Measurements from ENCODE around the gene DNAJC13. TPM values are rescaled to one million over a fixed set of nuclear protein-coding genes. Genes with fewer than 3 reads are reported as not detected.

DNAJC13 gene
- total RNA-seq, 1 experiment from 2014 or later: 18.1 TPM

DNA sequence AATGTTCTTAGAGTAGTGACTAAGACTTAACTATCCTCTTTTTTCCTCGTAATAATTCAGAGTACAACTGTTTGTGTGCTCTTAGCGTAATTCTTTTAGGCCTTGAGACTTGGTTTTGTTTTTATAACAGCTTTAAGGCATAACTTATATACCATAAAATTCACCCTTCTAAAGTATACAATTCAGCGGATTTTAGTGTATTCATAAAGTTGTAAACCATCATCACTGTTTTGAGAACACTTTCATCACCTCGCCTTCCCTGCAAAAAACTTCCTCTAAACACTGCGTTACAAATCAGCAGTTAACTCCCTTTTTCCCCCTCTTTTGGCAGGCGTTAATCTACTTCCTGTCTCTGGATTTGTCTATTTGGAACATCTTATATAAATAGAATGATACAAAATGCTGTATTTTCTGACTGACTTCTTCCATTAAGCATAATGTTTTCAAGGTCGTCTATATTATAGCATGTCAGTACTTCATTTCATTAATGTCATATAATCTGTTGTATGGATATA, 18.7 kb downstream of the DNAJC13 start:
- no peak overlapping the region for H3K4ac ChIP-seq (ENCODE audit: low read depth, low read length)
- no peak overlapping the region for H3K23ac ChIP-seq (ENCODE audit: insufficient read length, low read depth, low read length)
- WGBS (ENCODE audit: extremely low coverage, insufficient read length, low lambda C conversion rate): no CpG with 5 or more reads among the region's 7 CpGs
- TF ChIP-seq, protein P1, sequence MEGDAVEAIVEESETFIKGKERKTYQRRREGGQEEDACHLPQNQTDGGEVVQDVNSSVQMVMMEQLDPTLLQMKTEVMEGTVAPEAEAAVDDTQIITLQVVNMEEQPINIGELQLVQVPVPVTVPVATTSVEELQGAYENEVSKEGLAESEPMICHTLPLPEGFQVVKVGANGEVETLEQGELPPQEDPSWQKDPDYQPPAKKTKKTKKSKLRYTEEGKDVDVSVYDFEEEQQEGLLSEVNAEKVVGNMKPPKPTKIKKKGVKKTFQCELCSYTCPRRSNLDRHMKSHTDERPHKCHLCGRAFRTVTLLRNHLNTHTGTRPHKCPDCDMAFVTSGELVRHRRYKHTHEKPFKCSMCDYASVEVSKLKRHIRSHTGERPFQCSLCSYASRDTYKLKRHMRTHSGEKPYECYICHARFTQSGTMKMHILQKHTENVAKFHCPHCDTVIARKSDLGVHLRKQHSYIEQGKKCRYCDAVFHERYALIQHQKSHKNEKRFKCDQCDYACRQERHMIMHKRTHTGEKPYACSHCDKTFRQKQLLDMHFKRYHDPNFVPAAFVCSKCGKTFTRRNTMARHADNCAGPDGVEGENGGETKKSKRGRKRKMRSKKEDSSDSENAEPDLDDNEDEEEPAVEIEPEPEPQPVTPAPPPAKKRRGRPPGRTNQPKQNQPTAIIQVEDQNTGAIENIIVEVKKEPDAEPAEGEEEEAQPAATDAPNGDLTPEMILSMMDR (conservative IDR thresholded peaks at IDR 0.05): no peak
- H3K27me3 ChIP-seq (ENCODE audit: insufficient read depth, low read length): no peaks in the 10 kb centered on the region
- no peak overlapping the region for H4K8ac ChIP-seq (replicated peaks; ENCODE audit: insufficient read length, low read depth, low read length)
- H3K56ac ChIP-seq (ENCODE audit: insufficient read length, low read depth, low read length): no peak overlapping the region
- H3K9me3 ChIP-seq (ENCODE audit: control insufficient read depth, low read depth, low read length): no peaks in the 10 kb centered on the region
- H2BK120ac ChIP-seq (ENCODE audit: low read depth, low read length, poor library complexity, severe bottlenecking): no peak overlapping the region
- no peaks in the 10 kb centered on the region for H3K79me1 ChIP-seq (ENCODE audit: insufficient read depth, low read depth, low read length, poor library complexity, severe bottlenecking)
- no peaks in the 10 kb centered on the region for H3K27me3 Mint-ChIP-seq (ENCODE audit: low read depth)
- no peaks in the 10 kb centered on the region for H3K79me2 ChIP-seq (ENCODE audit: insufficient read depth, low read length)
- H2AK5ac ChIP-seq (ENCODE audit: insufficient read length, low read length): no peak overlapping the region
- peaks cover 0 to 12% (median 0%) of the 10 kb centered on the region in 3 experiments; a peak in 3 of 7 replicates for H3K36me3 Mint-ChIP-seq (ENCODE audit: insufficient read depth in 1 of 3, low read depth in 3 of 3)
- no peak overlapping the region for H2BK15ac ChIP-seq (ENCODE audit: low read depth, low read length)
- H2AFZ ChIP-seq (ENCODE audit: low read length): no peak overlapping the region
- no peaks in the 10 kb centered on the region for H3K23me2 ChIP-seq (ENCODE audit: insufficient read length, low read depth, low read length, poor library complexity, severe bottlenecking)
- no peak overlapping the region for H3K4me3 Mint-ChIP-seq
- H3K18ac ChIP-seq (ENCODE audit: insufficient read length, low read depth, low read length): no peak overlapping the region
- H4K91ac ChIP-seq (ENCODE audit: insufficient read length, low read depth, low read length): no peak overlapping the region
- H3K4me1 Mint-ChIP-seq: no peaks in the 10 kb centered on the region
- no peak overlapping the region for H3K9ac ChIP-seq (ENCODE audit: extremely low read depth, insufficient read length, low read length)
- H4K5ac ChIP-seq (ENCODE audit: insufficient read length, low read depth, low read length): no peak overlapping the region
- no peaks in the 10 kb centered on the region for H4K20me1 ChIP-seq (ENCODE audit: control insufficient read depth, insufficient read depth, insufficient read length)
- no peak overlapping the region for H3T11ph ChIP-seq (ENCODE audit: low read length)
- H3K14ac ChIP-seq (ENCODE audit: insufficient read depth, low read length): no peak overlapping the region
- no peaks in the 10 kb centered on the region for H3K4me1 ChIP-seq (ENCODE audit: insufficient read depth, low read length)
- DNase-seq: no peak
- no peaks in the 10 kb centered on the region for H3K9me3 Mint-ChIP-seq
- no peak overlapping the region for H2BK5ac ChIP-seq (ENCODE audit: insufficient read length, low read length)
- H3K27ac ChIP-seq (ENCODE audit: insufficient read length, low read depth, low read length): no peak overlapping the region
- H3K27ac Mint-ChIP-seq: no peak overlapping the region
- no peak overlapping the region for H2BK20ac ChIP-seq (ENCODE audit: low read depth, low read length, poor library complexity, severe bottlenecking)
- H2BK12ac ChIP-seq (ENCODE audit: insufficient read length, low read depth, low read length): no peak overlapping the region
- no peak overlapping the region for H3K4me2 ChIP-seq (ENCODE audit: insufficient read depth, insufficient read length, low read length)
